Fibroblast of skin of right biceps (primary cell): ENCODE results near the gene EPS15.
"Not testable (repeated sequence)": the region's sequence is repeated elsewhere in the genome, so short reads cannot be mapped to it uniquely, and the experiment has no call there.

Experiments
- DNase-seq: peaks from one replicate; pipeline ENCODE4 v3.0.0-alpha.2; 2013

Gene EPS15

GRCh38 chr1:51422367-51423072 lies 96.5 kb downstream of the EPS15 start:
- DNase-seq: no peak

DNA sequence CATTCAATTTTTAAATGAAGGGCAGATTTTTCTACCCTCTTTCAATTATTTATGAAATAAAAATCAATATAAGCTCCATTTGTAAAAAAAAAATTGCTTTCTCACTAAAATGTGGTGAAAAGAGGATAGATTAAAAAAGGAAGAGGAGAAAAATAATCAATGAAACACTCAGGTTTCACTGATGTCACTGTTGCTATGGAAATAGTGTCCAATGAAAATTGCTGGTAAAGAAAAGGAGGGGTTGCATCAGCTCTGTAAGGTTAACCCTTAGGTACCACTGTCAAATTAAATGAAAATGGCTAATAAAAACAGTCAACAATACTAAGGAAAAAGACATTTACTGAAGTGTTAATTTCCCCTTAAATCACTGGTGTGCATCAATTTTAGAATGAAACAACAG lies 97.1 kb downstream of the EPS15 start:
- peak; percentile 71 for DNase-seq

GRCh38 chr1:51420867-51421627 lies 98.0 kb downstream of the EPS15 start:
- no peak for DNase-seq

DNA sequence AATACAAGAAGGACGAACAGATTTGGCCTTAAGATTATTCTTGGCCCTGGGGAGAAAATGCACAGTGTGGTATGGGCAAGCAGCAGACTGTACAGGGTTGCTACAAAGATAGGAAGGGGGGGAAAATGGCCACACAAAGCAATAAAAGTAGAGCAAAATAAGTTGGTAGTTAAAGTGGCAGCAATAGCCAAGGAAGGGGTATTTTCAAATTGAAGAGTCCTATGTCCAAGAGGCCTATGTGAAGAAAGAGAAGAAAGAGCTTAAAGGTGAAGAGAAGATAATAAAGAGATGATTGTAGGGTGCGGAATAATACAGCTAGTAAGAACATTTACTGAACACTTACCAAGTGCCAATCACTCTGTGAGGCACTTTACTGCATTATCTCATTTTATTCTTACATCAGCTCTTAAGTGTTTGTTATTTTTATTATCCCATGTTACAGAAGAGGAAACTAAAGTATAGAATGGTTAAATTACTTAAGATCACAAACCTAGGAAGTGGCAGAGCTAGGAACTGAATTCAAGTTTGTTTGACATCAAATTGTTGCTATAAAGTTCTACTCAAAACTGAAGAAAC lies 100.6 kb downstream of the EPS15 start:
- DNase-seq: no peak

GRCh38 chr1:51417496-51418383 lies 101.3 kb downstream of the EPS15 start:
- peak; percentile 64 for DNase-seq

GRCh38 chr1:51416910-51417309 lies 102.2 kb downstream of the EPS15 start:
- no peak for DNase-seq

GRCh38 chr1:51415963-51416362 lies 103.1 kb downstream of the EPS15 start:
- no peak for DNase-seq

DNA sequence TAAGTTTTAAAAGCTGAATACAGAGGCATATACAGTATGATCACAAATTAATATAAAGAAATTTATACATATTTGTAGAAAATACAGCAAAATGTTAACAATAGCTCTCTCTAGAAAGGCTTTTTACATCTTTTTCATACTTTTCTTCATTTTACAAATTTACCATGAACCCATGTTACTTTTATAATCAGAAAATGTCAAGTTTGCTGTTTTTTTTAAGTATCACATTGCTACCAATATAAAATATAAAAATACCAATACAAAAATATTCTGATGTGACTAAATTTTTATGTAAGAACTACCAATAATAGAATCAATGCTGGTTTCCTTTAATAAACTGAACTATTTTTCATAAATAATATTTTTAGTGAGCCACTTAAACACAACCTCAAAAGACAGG lies 104.3 kb downstream of the EPS15 start:
- no peak for DNase-seq

GRCh38 chr1:51411820-51412219 lies 107.2 kb downstream of the EPS15 start:
- not testable (repeated sequence) for DNase-seq

- peak; percentile 73 for DNase-seq
Measured at GRCh38 chr1:51410568-51411460, 108.3 kb downstream of the EPS15 start.

DNA sequence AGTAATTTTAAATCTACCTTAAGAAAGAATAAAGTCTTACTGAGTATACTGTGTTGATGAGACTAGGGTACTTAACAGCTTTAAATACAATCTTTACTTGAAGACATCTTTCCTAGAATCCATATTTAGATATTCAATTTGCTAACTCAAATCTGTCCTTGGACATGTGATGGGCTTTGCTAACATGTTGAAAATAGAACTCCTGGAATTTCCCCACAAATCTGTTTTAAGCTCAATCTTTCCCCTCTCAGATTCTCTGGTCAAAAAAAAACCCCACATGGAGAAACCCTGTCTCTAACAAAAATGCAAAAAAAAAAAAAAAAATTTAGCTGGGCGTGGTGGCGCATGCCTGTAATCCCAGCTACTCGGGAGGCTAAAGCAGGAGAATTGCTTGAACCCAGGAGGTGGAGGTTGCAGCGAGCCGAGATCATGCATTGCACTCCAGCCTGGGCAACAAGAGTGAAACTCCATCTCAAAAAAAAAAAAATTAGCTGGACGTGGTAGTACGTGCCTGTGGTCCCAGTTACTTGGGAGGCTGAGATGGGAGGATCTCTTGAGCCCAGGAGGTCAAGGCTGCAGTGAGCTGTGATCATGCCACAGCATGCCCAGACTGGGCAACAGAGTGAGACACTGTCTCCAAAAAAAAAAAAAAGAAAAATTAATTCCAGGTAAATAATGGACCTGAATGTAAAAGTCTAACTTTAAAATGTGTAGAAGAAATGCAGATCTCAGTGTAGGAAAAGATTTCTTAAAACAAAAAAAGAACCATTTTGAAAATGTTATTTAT lies 109.1 kb downstream of the EPS15 start:
- not testable (repeated sequence) for DNase-seq

DNA sequence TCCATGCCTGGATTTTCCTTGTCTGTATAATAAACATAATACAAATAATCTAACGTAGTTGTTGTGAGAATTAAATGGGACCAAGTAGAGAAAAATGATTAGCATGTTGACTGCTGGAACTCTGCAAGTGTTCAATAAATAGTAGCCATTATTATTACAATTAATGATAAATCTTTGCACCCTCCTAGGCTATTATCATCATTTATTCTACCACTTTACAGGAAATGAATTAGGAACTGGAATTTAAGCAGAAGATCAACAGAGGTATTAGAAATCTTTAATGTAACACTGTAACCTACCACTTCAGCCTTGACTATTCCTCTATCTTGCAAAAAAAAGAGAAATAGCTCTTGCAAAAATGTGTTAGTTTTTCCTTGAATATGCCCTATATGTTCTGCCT lies 126.8 kb downstream of the EPS15 start:
- DNase-seq: no peak

GRCh38 chr1:51390641-51391040 lies 128.4 kb downstream of the EPS15 start:
- DNase-seq: not testable (repeated sequence)

- not testable (repeated sequence) for DNase-seq
Measured at GRCh38 chr1:51387288-51387687, 131.8 kb downstream of the EPS15 start.

- not testable (repeated sequence) for DNase-seq
Measured at GRCh38 chr1:51386259-51386658, 132.8 kb downstream of the EPS15 start.

DNA sequence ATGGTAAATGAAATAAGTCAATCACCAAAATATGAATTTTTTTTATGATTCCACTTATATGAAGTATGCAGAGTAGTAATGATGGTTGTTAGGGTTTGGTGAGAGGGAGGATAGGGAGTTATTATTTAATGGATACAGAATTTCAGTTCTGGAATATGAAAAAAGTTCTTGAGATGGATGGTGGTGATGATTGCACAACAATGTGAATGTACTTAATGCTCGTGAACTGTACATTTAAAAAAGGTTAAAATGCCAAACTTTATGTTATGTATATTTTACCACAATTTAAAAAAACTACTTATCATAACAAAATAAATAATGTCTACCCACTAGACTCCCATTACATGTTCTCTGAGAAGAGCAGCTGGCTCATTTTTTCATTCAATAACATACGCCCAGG lies 133.3 kb downstream of the EPS15 start:
- DNase-seq: no peak

GRCh38 chr1:51381964-51382363 lies 137.1 kb downstream of the EPS15 start:
- no peak for DNase-seq

GRCh38 chr1:51380936-51381335 lies 138.1 kb downstream of the EPS15 start:
- DNase-seq: no peak

DNA sequence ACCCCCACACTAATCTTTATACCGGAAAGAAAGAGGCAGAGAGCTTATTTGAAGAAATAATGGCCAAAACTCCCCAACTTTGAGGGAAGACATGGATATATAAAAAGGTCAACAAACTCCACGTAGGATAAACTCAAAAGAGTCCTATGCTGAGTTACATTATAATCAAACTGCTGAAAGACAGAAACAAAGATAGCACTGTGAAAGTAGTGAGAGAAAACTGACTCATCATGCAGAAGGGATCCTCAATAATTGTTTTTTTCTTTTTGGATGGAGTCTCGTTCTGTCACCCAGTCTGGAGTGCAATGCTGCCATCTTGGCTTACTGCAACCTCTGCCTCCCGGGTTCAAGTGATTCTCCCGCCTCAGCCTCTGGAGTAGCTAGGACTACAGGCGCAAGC lies 140.2 kb downstream of the EPS15 start:
- DNase-seq: no peak

GRCh38 chr1:51373898-51374297 lies 145.2 kb downstream of the EPS15 start:
- no peak for DNase-seq

DNA sequence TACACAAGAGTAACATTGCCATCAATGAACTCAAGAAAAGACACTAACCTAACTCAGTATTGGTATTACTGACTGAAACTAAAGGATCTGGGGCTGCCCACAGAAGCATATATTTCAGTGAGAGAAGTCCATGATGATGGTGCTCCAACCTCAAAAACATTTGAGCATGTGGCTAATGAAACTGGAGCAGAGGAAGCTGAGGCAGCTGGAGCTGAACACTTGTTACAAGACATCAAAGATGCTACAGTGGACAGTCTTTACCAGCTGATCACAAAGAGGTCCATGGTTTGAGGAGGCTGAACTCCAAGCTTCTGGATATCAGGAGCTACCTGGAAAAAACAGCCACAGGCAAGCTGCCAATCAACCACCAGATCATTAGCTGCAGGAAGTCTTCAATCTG lies 146.5 kb downstream of the EPS15 start:
- no peak for DNase-seq
